Prostate gland (tissue), 2 donors: ENCODE results near the gene SEMA5A. TPM values are rescaled to one million over a fixed set of nuclear protein-coding genes. Genes with fewer than 3 reads are reported as not detected.

Experiments used
- DNase-seq: peaks from one replicate; pipeline ENCODE4 v3.0.0-alpha.2; 2019; ENCODE audit warnings: low spot score
- H3K27ac ChIP-seq, 2 donors: fragments of 200-600 bp; sonication (generic); 2 replicates each; pipeline ENCODE4 v1.5.1; 2017 to 2019
- H3K27me3 ChIP-seq: fragments of 200-600 bp; sonication (generic); replicated peaks from 2 replicates; pipeline ENCODE4 v1.5.1; 2019; ENCODE audit not compliant: insufficient read depth
- H3K36me3 ChIP-seq, 2 donors: fragments of 200-600 bp; sonication (generic); 1 replicate in 1 of 2; 2 replicates in 1 of 2; pipeline versions ENCODE4 v1.5.1 to v1.8.1; 2017 to 2019
- H3K4me1 ChIP-seq: fragments of 200-600 bp; sonication (generic); replicated peaks from 2 replicates; pipeline ENCODE4 v1.5.1; 2019
- H3K4me3 ChIP-seq, 2 donors: fragments of 200-600 bp; sonication (generic); 2 replicates each; pipeline ENCODE4 v1.5.1; 2017 to 2019
- H3K9me3 ChIP-seq: fragments of 200-600 bp; sonication (generic); 2 replicates; pipeline ENCODE4 v1.5.1; 2017
- POLR2A ChIP-seq: fragments of 450-650 bp; IDR thresholded peaks from one replicate; pipeline ENCODE4 v1.6.1; 2016; ENCODE audit warnings: antibody characterized with exemption, mild to moderate bottlenecking
- POLR2AphosphoS5 ChIP-seq: sonication (generic); formaldehyde crosslinking; IDR thresholded peaks from one replicate; pipeline ENCODE4 v1.6.1; 2017; ENCODE audit warnings: antibody characterized with exemption
- WGBS: methylation state at CpG from one replicate; pipeline ENCODE4 v1.1.5; 2018; 5-methylcytosine and 5-hydroxymethylcytosine counted together
- intact Hi-C: fragments of 100-400 bp; cut with DNase I; formaldehyde crosslinking; loops from one replicate; pipeline ENCODE4 v1.14.2; 2022
- total RNA-seq, 2 donors: library from RNA; depleted of rRNA; stranded (reverse); fragments of >200 nt; gene quantifications; one replicate each; pipeline ENCODE4 v1.1.0, GENCODE V29; 2016
- TF ChIP-seq, protein P1 (sequence below), 4 experiments: fragments of 200-600 bp in 2 of 4; fragments of 450-650 bp in 2 of 4; sonication (generic) in 2 of 4; IDR thresholded peaks; 1 replicate in 3 of 4; 2 replicates in 1 of 4; pipeline ENCODE4 v1.5.1; 2016 to 2019; ENCODE audit warnings: antibody characterized with exemption in 4 of 4, mild to moderate bottlenecking in 2 of 4, moderate library complexity in 2 of 4

Gene SEMA5A
- total RNA-seq, 2 donors from 2014 or later: 4.5 to 21.7 TPM

DNA sequence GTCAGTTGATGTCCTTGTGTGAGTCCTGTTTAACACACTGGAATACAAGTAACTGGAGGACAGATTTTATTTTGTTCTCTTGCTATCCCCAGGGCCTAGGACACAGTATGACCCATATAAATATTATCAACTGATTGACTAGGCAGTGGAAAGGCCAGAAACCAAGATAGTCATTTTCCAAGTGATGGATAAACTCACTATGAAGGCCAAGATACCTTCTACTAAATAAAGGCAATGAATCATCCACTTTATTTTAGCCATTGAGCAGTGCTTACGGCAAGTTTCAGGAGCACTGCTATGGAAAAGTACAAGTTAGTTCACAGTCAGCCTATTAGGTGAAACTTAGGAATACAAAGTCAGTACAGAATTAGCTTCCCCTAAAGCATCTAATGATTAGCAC, 153.2 kb downstream of the SEMA5A start:
- TF ChIP-seq POLR2A: no peak
- TF ChIP-seq POLR2AphosphoS5: no peak
- TF ChIP-seq, protein P1, sequence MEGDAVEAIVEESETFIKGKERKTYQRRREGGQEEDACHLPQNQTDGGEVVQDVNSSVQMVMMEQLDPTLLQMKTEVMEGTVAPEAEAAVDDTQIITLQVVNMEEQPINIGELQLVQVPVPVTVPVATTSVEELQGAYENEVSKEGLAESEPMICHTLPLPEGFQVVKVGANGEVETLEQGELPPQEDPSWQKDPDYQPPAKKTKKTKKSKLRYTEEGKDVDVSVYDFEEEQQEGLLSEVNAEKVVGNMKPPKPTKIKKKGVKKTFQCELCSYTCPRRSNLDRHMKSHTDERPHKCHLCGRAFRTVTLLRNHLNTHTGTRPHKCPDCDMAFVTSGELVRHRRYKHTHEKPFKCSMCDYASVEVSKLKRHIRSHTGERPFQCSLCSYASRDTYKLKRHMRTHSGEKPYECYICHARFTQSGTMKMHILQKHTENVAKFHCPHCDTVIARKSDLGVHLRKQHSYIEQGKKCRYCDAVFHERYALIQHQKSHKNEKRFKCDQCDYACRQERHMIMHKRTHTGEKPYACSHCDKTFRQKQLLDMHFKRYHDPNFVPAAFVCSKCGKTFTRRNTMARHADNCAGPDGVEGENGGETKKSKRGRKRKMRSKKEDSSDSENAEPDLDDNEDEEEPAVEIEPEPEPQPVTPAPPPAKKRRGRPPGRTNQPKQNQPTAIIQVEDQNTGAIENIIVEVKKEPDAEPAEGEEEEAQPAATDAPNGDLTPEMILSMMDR (IDR thresholded peaks at IDR 0.05): no peak
- no peak overlapping the region for H3K4me3 ChIP-seq
- H3K27ac ChIP-seq: no peak overlapping the region
- H3K27me3 ChIP-seq: no peaks in the 10 kb centered on the region
- DNase-seq: no peak
- no peaks in the 10 kb centered on the region for H3K4me1 ChIP-seq
- WGBS: 91% methylated on average over 1 of the region's 1 CpG
- H3K9me3 ChIP-seq: no peaks in the 10 kb centered on the region
- H3K36me3 ChIP-seq: no peaks in the 10 kb centered on the region
- intact Hi-C loops: no loop called here

- no peaks in the 10 kb centered on the region for H3K9me3 ChIP-seq
- intact Hi-C loops: no loop called here
- no peak for DNase-seq
- WGBS: 97% methylated on average over 4 of the region's 4 CpGs
- no peaks in the 10 kb centered on the region for H3K27me3 ChIP-seq
- no peak overlapping the region for H3K27ac ChIP-seq
- H3K4me1 ChIP-seq: no peaks in the 10 kb centered on the region
- H3K4me3 ChIP-seq: no peak overlapping the region
- no peaks in the 10 kb centered on the region for H3K36me3 ChIP-seq
- no peak for TF ChIP-seq POLR2AphosphoS5
- no peak for TF ChIP-seq POLR2A
- TF ChIP-seq, protein P1 (IDR thresholded peaks at IDR 0.05): no peak
Measured at GRCh38 chr5:9391080-9391479, 154.8 kb downstream of the SEMA5A start.

- H3K36me3 ChIP-seq: no peaks in the 10 kb centered on the region
- no peak overlapping the region for H3K4me3 ChIP-seq
- H3K4me1 ChIP-seq: no peaks in the 10 kb centered on the region
- WGBS: 89% methylated on average over 1 of the region's 1 CpG
- H3K27me3 ChIP-seq: no peaks in the 10 kb centered on the region
- H3K27ac ChIP-seq: no peak overlapping the region
- DNase-seq: no peak
- H3K9me3 ChIP-seq: no peaks in the 10 kb centered on the region
- TF ChIP-seq POLR2A (no peak), POLR2AphosphoS5 (no peak)
- TF ChIP-seq, protein P1 (IDR thresholded peaks at IDR 0.05): no peak
- intact Hi-C loops: no loop called here
Measured at GRCh38 chr5:9390113-9390512, 155.8 kb downstream of the SEMA5A start.

DNA sequence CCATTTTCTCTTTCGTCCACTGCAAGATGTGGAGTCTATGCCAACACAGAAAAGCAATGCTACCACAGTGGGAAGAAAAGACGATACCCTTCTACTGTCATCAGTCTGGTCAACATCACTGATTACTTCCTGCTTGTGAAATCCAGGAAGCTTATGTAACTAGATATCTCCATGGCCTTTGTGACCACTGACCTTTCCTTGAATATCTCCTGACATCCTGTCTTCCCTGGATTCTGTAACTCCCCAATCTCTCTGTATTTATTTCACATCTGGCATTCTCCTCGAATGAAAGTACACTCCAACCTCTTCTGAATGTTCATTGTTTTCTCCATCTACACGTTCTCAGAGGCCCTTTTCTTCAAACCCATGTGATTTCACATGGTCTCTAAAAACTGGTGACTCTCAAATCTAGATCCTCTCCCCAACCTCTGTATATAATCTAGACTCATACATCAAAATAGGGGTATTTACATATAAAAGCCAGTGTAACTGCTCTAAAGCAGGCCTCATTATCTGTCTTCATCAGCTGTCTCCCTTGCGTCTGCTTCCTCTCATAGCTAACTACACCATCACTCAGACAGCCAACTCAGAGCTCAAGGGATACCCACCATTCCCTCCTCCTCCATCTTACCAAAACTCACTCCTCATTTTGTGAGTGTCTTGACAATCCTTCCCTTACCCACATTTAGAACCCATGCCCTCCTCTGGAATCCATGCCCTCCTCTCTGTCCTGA, 156.8 kb downstream of the SEMA5A start:
- no peaks in the 10 kb centered on the region for H3K36me3 ChIP-seq
- DNase-seq: no peak
- no peak overlapping the region for H3K4me3 ChIP-seq
- H3K4me1 ChIP-seq: no peaks in the 10 kb centered on the region
- H3K27me3 ChIP-seq: no peaks in the 10 kb centered on the region
- no peak overlapping the region for H3K27ac ChIP-seq
- WGBS: 78% methylated on average over 5 of the region's 5 CpGs
- intact Hi-C loops: no loop called here
- no peaks in the 10 kb centered on the region for H3K9me3 ChIP-seq
- TF ChIP-seq POLR2A: no peak
- TF ChIP-seq, protein P1 (IDR thresholded peaks at IDR 0.05): no peak
- TF ChIP-seq POLR2AphosphoS5: no peak

DNA sequence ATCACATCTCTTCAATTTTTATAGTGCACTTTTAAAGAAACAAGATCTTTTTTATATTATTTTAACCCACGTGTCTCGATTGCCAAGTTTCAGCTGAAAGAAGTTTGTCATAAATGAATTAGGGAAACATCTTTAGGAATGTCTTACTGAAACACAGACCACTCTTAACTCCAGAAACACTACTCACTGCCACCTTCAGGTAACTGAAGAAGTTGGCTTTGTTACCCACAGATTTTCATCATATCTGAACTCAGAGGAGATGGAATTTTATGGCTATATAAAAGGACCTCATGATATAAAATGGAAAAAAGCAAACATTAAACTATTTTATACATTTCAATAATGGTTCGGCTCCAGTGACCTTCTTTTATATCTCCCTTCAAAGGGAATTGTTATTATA, 158.0 kb downstream of the SEMA5A start:
- H3K36me3 ChIP-seq: no peaks in the 10 kb centered on the region
- H3K27me3 ChIP-seq: no peaks in the 10 kb centered on the region
- H3K4me3 ChIP-seq: no peak overlapping the region
- no peak overlapping the region for H3K27ac ChIP-seq
- intact Hi-C loops: no loop called here
- no peaks in the 10 kb centered on the region for H3K4me1 ChIP-seq
- no peak for DNase-seq
- H3K9me3 ChIP-seq: no peaks in the 10 kb centered on the region
- TF ChIP-seq, protein P1 (IDR thresholded peaks at IDR 0.05): peak in 1 of 4 experiments; percentile 25
- TF ChIP-seq POLR2AphosphoS5: no peak
- TF ChIP-seq POLR2A: no peak
- 16% methylated on average over 3 of the region's 3 CpGs for WGBS
